H1 (cell line): ENCODE results near the gene ATP1A1.

Experiments used
- EP300 ChIP-seq, 2 experiments: IDR thresholded peaks; 1 replicate in 1 of 2; 2 replicates in 1 of 2; pipeline ENCODE4 v1.6.1; 2011 to 2012; ENCODE audit warnings: low read depth in 2 of 2, low read length in 2 of 2, mild to moderate bottlenecking in 2 of 2, borderline replicate concordance in 1 of 2, inconsistent platforms in 1 of 2, moderate library complexity in 1 of 2
- HDAC6 ChIP-seq: IDR thresholded peaks from one replicate; pipeline ENCODE4 v1.7.1; 2012; ENCODE audit warnings: low read depth, mild to moderate bottlenecking, inconsistent platforms, low read length, moderate library complexity
- POLR2A ChIP-seq, 2 experiments: IDR thresholded peaks; 1 replicate in 1 of 2; 2 replicates in 1 of 2; pipeline ENCODE4 v1.6.1; 2011; ENCODE audit warnings: low read depth in 2 of 2, low read length in 2 of 2, mild to moderate bottlenecking in 2 of 2; ENCODE audit errors: control extremely low read depth in 1 of 2
- POLR2AphosphoS5 ChIP-seq: IDR thresholded peaks from 2 replicates; pipeline ENCODE4 v1.6.1; 2011; ENCODE audit warnings: low read depth, low read length
- POU5F1 ChIP-seq: IDR thresholded peaks from 2 replicates; pipeline ENCODE4 v1.6.1; 2011; ENCODE audit warnings: low read depth, mild to moderate bottlenecking, low read length, moderate library complexity
- YY1 ChIP-seq: IDR thresholded peaks from 2 replicates; pipeline ENCODE4 v1.6.1; 2011; ENCODE audit warnings: low read depth, mild to moderate bottlenecking, low read length
- TF ChIP-seq, protein P1 (sequence below), 3 experiments: IDR thresholded peaks; 1 replicate in 2 of 3; 2 replicates in 1 of 3; pipeline versions ENCODE4 v1.5.1 to v1.6.1; 2011; ENCODE audit warnings: low read length in 3 of 3, mild to moderate bottlenecking in 3 of 3, inconsistent platforms in 2 of 3, low read depth in 1 of 3, moderate library complexity in 1 of 3; ENCODE audit not compliant: insufficient read depth in 1 of 3; ENCODE audit errors: control extremely low read depth in 1 of 3

GRCh38 chr1:116328671-116329070 lies 44.4 kb upstream of the ATP1A1 start:
- TF ChIP-seq, protein P1, sequence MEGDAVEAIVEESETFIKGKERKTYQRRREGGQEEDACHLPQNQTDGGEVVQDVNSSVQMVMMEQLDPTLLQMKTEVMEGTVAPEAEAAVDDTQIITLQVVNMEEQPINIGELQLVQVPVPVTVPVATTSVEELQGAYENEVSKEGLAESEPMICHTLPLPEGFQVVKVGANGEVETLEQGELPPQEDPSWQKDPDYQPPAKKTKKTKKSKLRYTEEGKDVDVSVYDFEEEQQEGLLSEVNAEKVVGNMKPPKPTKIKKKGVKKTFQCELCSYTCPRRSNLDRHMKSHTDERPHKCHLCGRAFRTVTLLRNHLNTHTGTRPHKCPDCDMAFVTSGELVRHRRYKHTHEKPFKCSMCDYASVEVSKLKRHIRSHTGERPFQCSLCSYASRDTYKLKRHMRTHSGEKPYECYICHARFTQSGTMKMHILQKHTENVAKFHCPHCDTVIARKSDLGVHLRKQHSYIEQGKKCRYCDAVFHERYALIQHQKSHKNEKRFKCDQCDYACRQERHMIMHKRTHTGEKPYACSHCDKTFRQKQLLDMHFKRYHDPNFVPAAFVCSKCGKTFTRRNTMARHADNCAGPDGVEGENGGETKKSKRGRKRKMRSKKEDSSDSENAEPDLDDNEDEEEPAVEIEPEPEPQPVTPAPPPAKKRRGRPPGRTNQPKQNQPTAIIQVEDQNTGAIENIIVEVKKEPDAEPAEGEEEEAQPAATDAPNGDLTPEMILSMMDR (IDR thresholded peaks at IDR 0.05; ENCODE audit: control extremely low read depth in 1 of 3, insufficient read depth in 1 of 3, low read depth in 1 of 3, low read length in 3 of 3), result no peak
- TF ChIP-seq POLR2A (IDR thresholded peaks at IDR 0.05; ENCODE audit: control extremely low read depth in 1 of 2, low read depth in 2 of 2, low read length in 2 of 2), result no peak
- TF ChIP-seq POLR2AphosphoS5, result no peak
- no peak for TF ChIP-seq HDAC6
- TF ChIP-seq POU5F1, result no peak
- TF ChIP-seq EP300 (IDR thresholded peaks at IDR 0.05; ENCODE audit: borderline replicate concordance in 1 of 2, low read depth in 2 of 2, low read length in 2 of 2), result no peak
- TF ChIP-seq YY1, result no peak
